Middle frontal gyrus (tissue), 1 donor: ENCODE measurements around the gene DRP2.
"Not testable (repeated sequence)": the region's sequence is repeated elsewhere in the genome, so short reads cannot be mapped to it uniquely, and the experiment has no call there.

Experiments
- DNase-seq: peaks from one replicate; pipeline ENCODE4 v3.0.0-alpha.2; 2015; ENCODE audit warnings: low spot score; ENCODE audit errors: extremely low spot score

DRP2 gene

GRCh38 chrX:101232316-101232715 lies 12.7 kb downstream of the DRP2 start:
- DNase-seq: no peak

DNA sequence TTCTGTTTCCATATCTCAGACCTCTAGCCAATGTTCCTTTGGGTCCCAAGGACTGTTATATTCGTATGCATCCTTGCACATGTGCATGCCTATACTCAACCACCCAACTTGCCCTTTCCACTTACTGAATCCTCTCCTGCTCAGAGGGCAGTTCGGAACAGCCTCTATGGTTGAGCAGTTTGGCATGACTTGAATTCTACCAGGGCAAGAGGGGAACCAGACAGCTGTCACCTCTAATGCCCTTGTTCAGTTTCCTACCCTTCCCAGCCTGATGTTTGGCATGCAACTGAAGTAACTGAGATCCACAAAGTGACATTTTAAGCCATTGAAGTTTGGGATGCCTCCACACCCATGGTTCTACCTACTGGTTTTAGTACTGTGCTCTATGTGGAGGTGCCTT lies 17.5 kb downstream of the DRP2 start:
- no peak for DNase-seq

- no peak for DNase-seq
Observed at GRCh38 chrX:101241531-101241930, 21.9 kb downstream of the DRP2 start.

GRCh38 chrX:101252634-101253033 lies 33.0 kb downstream of the DRP2 start:
- DNase-seq: no peak

DNA sequence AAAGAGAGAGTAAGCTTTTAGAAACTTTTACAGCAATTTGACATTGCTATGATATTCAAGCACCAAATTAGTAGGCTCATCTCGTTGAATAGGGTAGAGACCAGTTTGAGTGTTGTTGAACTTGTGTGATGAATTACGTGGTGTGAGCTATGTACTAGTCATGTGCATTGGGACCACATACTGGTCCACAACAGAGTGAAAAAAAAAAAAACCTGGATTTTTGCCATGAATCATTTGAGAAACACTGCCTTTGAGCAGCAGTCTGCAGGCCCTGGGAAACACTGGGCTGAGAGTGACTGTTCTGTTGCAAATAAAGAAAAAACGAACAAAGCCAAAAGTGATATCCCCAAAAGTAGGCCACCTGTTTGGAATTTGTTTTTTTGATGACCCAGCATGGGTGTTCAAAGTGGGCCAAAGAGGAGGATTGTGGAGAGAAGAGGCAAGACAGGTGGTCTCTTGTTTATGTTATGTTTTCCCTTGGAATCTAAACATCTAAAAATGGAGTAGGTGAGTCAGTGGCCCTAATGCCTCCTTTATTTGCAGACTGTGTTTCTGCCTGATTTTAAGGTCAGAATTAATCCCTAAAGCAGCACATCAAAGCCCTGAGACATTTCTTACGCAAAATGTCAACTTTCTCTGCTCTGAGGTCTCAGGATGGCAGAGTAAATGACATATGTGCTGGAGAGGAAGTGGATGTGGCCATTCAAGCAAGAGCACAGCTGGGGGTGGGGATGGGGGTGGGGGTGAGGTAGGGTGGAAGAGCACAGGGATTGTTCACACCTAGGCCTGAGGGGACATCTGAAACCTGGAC lies 38.1 kb downstream of the DRP2 start:
- DNase-seq: no peak

- DNase-seq: no peak
Observed at GRCh38 chrX:101258259-101258581, 38.6 kb downstream of the DRP2 start.

DNA sequence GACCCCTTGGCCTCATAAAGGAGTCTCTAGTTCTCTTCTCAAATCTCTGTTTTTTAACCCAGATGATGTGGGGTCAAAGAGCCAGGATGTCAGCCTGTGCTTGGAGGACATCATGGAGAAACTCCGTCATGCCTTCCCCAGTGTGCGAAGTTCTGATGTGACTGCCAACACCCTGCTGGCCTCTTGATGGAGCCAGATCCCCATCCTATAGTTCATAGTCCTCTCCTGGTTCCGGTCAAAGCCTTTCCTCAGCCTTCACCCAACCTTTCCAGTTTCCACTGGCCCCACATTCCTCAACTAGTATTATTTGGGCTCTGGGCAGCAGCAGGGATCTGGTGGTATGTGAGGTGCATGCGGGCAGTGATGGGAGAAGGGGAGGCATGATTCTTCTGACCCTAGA lies 40.8 kb downstream of the DRP2 start:
- no peak for DNase-seq

GRCh38 chrX:101262590-101262989 lies 43.0 kb downstream of the DRP2 start:
- DNase-seq: no peak

GRCh38 chrX:101263766-101264165 lies 44.2 kb downstream of the DRP2 start:
- DNase-seq: no peak

DNA sequence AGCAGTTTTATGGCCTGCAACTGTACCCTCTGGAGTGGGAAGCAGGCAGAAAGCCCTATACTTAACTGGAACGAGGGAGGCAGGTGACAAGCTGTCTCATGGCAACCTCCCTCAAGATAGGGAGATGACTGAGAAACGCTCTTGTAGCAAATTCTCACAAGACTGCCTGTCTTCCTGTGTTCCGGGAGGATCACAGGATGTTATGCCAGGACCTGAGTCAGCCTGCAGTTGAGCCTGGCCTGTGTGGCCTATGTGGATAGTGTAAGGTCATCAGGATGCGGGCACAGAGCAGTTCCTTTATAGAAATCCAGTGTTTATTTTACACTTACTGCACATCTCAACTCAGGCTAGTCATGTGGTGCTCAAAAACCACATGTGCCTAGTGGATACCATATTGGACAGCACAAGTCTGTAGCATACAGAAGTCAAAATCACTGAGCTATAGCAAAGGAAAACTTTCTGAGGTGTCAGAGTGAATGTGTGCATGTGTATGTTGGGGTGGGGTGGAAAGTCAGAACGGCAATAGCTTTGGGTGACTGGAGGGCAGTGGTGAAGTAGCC lies 46.4 kb downstream of the DRP2 start:
- no peak for DNase-seq

GRCh38 chrX:101274198-101274597 lies 54.6 kb downstream of the DRP2 start:
- DNase-seq: no peak

DNA sequence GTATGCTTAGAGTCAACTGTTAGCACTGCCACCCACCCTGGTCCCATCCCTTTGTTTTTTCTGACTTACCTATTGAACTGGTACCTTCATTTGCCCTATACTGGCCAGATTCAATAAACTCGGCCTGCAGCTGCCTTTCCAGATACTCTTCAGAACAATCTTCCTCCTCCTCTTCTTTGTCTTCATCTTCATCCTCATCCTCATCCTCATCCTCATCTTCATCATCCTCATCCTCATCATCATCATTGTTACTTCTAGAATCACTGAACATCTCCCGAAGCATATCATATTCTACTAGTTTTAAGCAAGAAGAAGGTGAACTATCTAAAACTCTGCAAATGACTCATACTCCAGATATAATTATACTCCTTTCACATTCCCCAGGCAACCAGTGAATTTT lies 56.7 kb downstream of the DRP2 start:
- no peak for DNase-seq

- no peak for DNase-seq
Observed at GRCh38 chrX:101287402-101287801, 67.8 kb downstream of the DRP2 start.

DNA sequence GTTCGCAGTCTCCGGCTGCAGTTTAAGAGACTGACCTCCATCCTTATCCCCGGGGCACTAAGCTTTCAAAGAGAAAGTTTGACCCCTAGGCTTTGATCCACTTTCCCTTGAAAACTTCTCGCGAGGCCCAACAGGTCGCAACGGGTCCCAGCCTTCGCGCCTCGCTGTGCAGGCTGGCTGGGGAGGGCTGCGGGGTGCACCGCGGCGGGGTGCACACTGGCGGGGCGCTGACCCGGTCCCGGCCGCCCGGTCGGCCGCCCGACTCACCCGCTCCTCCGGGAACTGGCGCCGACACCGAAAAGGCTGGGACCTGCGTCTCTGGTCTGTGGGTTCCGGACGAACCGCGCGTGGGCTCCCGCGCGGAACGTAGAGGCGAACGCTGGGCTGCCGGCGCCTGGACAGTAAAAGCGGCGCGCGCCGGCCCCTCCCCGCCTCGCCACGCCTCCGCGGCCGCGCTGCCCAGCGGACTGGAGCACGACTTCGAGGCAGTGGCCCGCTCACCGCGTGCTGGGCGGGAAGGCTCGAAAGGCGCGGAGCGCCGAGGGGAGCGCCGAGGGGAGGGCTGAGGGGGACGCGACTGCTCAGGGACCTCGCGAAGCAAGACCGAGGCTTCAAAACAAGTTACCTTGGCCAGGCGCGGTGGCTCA lies 71.5 kb downstream of the DRP2 start, which contains the start of gene TAF7L:
Gene TAF7L, minus strand, starts transcription at position 378 of the 647 bp plus-strand sequence. CDS start 3,791 bp downstream, outside the sequence.
- no peak for DNase-seq

DNA sequence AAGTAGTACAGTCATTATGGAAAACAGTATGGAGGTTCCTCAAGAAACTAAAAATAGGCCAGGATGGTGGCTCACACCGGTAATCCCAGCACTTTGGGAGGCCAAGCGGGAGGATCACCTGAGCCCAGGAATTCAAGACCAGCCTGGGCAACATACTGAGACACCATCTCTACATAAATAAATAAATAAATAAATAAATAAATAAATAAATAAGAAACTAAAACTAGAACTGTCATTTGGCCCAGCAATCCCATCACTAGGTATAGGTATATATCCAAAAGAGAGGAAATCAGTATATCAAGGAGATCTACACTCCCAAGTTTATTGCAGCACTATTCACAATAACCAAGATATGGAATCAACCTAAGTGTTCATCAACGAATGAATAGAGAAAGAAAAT lies 76.0 kb downstream of the DRP2 start:
- not testable (repeated sequence) for DNase-seq

GRCh38 chrX:101303790-101304189 lies 84.2 kb downstream of the DRP2 start:
- DNase-seq: no peak
